Testis (tissue), 2 donors: Measurements from ENCODE around the gene TMEM273.

Source experiments
- POLR2A ChIP-seq: fragments of 450-650 bp; IDR thresholded peaks from one replicate; pipeline ENCODE4 v1.6.1; 2017; ENCODE audit warnings: antibody characterized with exemption, mild to moderate bottlenecking, moderate library complexity
- TF ChIP-seq, protein P1 (sequence below), 3 experiments: fragments of 450-650 bp in 2 of 3; fragments of 200-600 bp in 1 of 3; sonication (generic) in 1 of 3; IDR thresholded peaks; one replicate each; pipeline ENCODE4 v1.5.1; 2016 to 2019; ENCODE audit warnings: antibody characterized with exemption in 3 of 3, mild to moderate bottlenecking in 2 of 3, moderate library complexity in 1 of 3

DNA sequence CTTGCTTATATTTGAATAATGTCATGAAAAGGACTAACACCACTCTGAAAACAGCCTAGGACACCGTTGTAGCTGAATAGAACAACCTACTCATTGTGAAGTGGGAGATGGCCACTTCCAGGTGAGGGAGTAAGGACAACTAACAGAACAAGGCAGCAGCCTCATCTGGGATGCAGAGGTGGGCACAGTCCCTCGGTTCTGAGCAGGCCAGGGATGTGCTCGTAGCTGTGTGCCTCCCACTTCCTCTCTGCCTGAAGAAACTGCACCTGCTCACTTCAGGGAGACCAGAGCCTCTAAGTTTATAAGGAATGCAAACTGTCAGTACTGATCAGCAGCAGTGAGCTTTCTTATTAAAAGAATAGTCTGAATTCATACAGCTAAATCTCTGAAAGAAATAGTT is 75.3 kb downstream of the TMEM273 start:
- TF ChIP-seq, protein P1, sequence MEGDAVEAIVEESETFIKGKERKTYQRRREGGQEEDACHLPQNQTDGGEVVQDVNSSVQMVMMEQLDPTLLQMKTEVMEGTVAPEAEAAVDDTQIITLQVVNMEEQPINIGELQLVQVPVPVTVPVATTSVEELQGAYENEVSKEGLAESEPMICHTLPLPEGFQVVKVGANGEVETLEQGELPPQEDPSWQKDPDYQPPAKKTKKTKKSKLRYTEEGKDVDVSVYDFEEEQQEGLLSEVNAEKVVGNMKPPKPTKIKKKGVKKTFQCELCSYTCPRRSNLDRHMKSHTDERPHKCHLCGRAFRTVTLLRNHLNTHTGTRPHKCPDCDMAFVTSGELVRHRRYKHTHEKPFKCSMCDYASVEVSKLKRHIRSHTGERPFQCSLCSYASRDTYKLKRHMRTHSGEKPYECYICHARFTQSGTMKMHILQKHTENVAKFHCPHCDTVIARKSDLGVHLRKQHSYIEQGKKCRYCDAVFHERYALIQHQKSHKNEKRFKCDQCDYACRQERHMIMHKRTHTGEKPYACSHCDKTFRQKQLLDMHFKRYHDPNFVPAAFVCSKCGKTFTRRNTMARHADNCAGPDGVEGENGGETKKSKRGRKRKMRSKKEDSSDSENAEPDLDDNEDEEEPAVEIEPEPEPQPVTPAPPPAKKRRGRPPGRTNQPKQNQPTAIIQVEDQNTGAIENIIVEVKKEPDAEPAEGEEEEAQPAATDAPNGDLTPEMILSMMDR (IDR thresholded peaks at IDR 0.05) = no peak
- no peak for TF ChIP-seq POLR2A
